ENCODE measurements around the gene PARD3B.

Gene PARD3B

GRCh38 chr2:205386109-205386508 is 840.8 kb downstream of the PARD3B start:
- Histone ChIP-seq H3K4me1 (ENCODE audit: control insufficient read depth in 1 of 2, insufficient read depth in 1 of 2, low read depth in 1 of 2, low read length in 1 of 2) (no peaks in the 10 kb centered on the region), H3K27me3 (no peaks in the 10 kb centered on the region), H3K27ac (no peak overlapping the region), H3K4me3 (ENCODE audit: low read depth in 1 of 2, low read length in 1 of 2) (no peak overlapping the region), H3K36me3 (no peaks in the 10 kb centered on the region), H3K9me3 (no peaks in the 10 kb centered on the region)
- TF ChIP-seq CTCF (IDR thresholded peaks at IDR 0.05) = no peak

GRCh38 chr2:205387350-205388055 is 842.2 kb downstream of the PARD3B start:
- no peaks in the 10 kb centered on the region for H3K9me3 ChIP-seq
- TF ChIP-seq CTCF (IDR thresholded peaks at IDR 0.05) = no peak
- no peak overlapping the region for H3K4me3 ChIP-seq (ENCODE audit: low read depth in 1 of 2, low read length in 1 of 2)
- no peaks in the 10 kb centered on the region for H3K27me3 ChIP-seq
- H3K27ac ChIP-seq = no peak overlapping the region
- H3K36me3 ChIP-seq = no peaks in the 10 kb centered on the region
- H3K4me1 ChIP-seq (ENCODE audit: control insufficient read depth in 1 of 2, insufficient read depth in 1 of 2, low read depth in 1 of 2, low read length in 1 of 2) = no peaks in the 10 kb centered on the region

GRCh38 chr2:205390866-205391265 is 845.6 kb downstream of the PARD3B start:
- Histone ChIP-seq H3K36me3 (no peaks in the 10 kb centered on the region), H3K27ac (no peak overlapping the region), H3K4me3 (ENCODE audit: low read depth in 1 of 2, low read length in 1 of 2) (no peak overlapping the region), H3K27me3 (no peaks in the 10 kb centered on the region), H3K4me1 (ENCODE audit: control insufficient read depth in 1 of 2, insufficient read depth in 1 of 2, low read depth in 1 of 2, low read length in 1 of 2) (no peaks in the 10 kb centered on the region), H3K9me3 (no peaks in the 10 kb centered on the region)
- TF ChIP-seq CTCF (IDR thresholded peaks at IDR 0.05) = no peak

- Histone ChIP-seq H3K9me3 (no peaks in the 10 kb centered on the region), H3K4me1 (ENCODE audit: control insufficient read depth in 1 of 2, insufficient read depth in 1 of 2, low read depth in 1 of 2, low read length in 1 of 2) (no peaks in the 10 kb centered on the region), H3K36me3 (no peaks in the 10 kb centered on the region), H3K27ac (no peak overlapping the region), H3K4me3 (ENCODE audit: low read depth in 1 of 2, low read length in 1 of 2) (no peak overlapping the region), H3K27me3 (no peaks in the 10 kb centered on the region)
- no peak for TF ChIP-seq CTCF (IDR thresholded peaks at IDR 0.05)
These were observed 856.2 kb downstream of the PARD3B start for GRCh38 chr2:205401511-205401910.

GRCh38 chr2:205402011-205402410 is 856.7 kb downstream of the PARD3B start:
- Histone ChIP-seq H3K36me3 (no peaks in the 10 kb centered on the region), H3K27ac (no peak overlapping the region), H3K27me3 (no peaks in the 10 kb centered on the region), H3K4me1 (ENCODE audit: control insufficient read depth in 1 of 2, insufficient read depth in 1 of 2, low read depth in 1 of 2, low read length in 1 of 2) (no peaks in the 10 kb centered on the region), H3K9me3 (no peaks in the 10 kb centered on the region), H3K4me3 (ENCODE audit: low read depth in 1 of 2, low read length in 1 of 2) (no peak overlapping the region)
- no peak for TF ChIP-seq CTCF (IDR thresholded peaks at IDR 0.05)
